ENCODE measurements around the gene TULP4.

GRCh38 chr6:158528826-158529225, 216.6 kb downstream of the TULP4 start:
- no peak for TF ChIP-seq CTCF (IDR thresholded peaks at IDR 0.05)
- no peak for TF ChIP-seq POLR2A (IDR thresholded peaks at IDR 0.05)
- TF ChIP-seq POLR2AphosphoS5 (IDR thresholded peaks at IDR 0.05) = no peak
- TF ChIP-seq EP300 (IDR thresholded peaks at IDR 0.05) = no peak
